Kidney tubule cell (primary cell): ENCODE measurements around the gene XK.
"Not testable (repeated sequence)": the region's sequence is repeated elsewhere in the genome, so short reads cannot be mapped to it uniquely, and the experiment has no call there.

ENCODE experiments used
- DNase-seq: peaks from one replicate; pipeline ENCODE4 v3.0.0-alpha.2; 2018; ENCODE audit warnings: low spot score

XK gene

DNA sequence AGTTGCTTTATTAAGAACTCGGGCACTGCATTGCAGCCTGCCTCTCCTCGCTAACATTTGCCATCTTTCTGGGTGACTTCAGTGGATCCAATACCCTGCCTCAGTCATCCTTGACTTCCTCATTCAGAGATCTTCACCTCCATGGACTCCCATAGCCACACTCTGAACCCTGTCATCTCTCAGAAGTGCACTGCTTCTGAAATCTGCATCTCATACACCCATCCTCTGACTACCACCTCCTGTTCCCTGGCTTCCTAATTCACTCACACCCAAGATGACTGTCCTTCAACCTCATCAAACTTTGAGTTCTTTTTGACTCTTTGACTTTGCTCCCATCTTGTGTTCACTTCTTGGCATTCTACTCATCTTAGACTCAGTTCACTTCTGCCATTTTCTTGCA lies 68.9 kb downstream of the XK start:
- DNase-seq, result no peak

DNA sequence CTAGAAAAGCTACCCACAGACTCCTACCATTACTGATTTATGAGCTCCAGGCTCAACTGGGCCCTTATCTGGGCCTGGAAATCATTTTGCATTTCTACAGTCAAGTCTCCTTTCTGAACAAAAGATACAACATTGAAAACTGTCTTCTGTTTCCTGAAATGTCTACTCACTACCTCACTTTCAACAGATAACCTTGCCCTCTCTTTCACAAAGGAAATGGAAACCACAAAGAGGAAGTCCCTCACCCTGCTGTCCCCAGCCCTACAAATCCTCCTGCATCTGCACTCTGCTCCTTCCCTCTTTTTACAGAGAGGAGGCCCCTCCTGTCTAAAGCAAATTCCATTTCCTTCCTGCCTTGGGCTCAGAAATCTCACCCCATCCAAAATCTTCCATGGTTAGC lies 69.4 kb downstream of the XK start:
- DNase-seq, result no peak

- DNase-seq, result no peak
These were observed 71.5 kb downstream of the XK start for GRCh38 chrX:37757082-37757481.

DNA sequence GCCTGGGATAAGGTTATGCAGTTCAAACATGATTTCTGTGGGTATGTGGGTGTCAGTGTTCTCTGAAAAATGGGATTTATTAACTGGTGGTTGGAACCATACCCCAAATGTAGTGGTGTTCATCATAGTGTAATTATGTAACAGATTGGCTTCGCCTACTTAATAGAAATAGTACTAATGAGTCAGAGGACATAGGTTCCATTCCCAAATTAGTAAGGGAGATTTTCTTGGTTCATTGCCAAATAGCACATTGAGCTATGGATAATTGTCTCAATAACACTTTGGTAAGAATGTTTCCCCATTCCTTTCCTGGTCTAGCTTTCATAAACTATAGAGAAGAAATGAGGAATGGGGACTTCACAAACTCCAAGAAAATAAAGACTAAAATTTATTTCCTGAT lies 73.8 kb downstream of the XK start:
- DNase-seq, result no peak

DNA sequence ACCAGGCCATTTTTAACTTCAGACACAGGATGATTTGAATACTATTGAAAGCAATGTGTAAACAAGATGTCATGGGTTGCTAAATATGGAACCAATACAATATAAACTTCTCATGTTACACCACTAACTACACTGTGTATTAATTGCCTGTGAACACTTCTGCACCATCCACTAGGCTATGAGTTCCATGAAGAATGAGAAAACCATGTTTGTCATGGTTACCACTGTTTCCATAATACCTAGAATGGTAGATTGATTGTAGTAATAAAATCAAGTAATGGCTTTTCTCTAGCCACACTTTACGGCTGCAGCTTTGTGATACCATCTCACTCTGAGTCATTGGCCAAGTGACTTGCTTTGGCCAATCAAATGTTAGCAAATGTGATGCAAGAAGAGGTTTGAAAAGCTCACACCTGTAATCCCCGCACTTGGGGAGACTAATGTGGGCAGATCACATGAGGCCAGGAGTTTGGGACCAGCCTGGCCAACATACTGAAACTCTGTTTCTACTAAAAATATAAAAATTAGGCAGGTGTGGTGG lies 74.4 kb downstream of the XK start:
- DNase-seq, result no peak

- DNase-seq, result no peak
These were observed 77.8 kb downstream of the XK start for GRCh38 chrX:37763400-37763799.

GRCh38 chrX:37765507-37765906 lies 79.9 kb downstream of the XK start:
- no peak for DNase-seq

DNA sequence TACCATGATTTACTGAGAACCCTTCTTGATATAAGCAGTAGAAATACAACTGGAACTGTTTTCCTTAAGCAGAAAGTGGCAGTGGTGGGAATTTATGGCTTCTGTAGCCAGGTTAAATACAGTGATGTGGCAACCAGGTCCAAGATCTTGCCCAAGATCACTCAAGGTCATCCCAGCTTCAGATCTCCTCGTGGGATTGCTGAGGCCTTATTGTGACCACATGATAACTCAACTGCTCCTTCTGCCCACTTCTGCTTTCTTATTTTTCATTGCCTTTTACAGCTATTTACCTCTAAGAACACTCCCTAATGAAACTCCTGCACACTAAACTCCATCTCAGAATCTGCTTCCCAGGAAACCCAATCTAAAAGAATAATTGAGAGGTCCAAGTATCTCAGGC lies 81.8 kb downstream of the XK start:
- DNase-seq, result no peak

GRCh38 chrX:37768866-37769265 lies 83.3 kb downstream of the XK start:
- not testable (repeated sequence) for DNase-seq

- no peak for DNase-seq
These were observed 90.8 kb downstream of the XK start for GRCh38 chrX:37776283-37776986.

- DNase-seq, result no peak
These were observed 91.4 kb downstream of the XK start for GRCh38 chrX:37776987-37777325.

DNA sequence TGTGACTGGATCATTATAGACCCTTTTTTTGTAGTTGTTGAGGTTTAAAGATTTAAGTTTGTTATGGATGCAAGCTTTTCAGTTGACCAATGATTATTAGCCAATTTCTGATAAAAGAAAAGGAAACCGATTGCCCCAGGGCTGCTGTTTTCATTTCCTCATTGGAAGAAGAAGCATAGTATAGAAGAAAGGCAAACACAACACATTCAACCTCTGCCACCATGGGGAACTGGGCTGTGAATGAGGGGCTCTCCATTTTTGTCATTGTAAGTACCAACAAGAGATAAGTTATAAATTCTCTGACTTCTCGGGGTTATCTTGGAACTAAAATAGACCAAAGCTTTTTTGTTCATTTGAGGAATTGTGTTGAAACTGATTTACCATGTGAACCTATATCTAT lies 94.3 kb downstream of the XK start, which contains the start of gene CYBB:
Gene CYBB (plus strand): TSS at position 203 of the 400 bp plus-strand sequence. CDS start 19 bp downstream, at position 222.
- DNase-seq, result no peak

- no peak for DNase-seq
These were observed 95.5 kb downstream of the XK start for GRCh38 chrX:37781081-37781480.
